CD14-positive monocyte (primary cell): ENCODE measurements around the gene CFLAR. TPM values are rescaled to one million over a fixed set of nuclear protein-coding genes. Genes with fewer than 3 reads are reported as not detected.

ENCODE experiments used
- DNase-seq, 3 donors: peaks; one replicate each; pipeline ENCODE4 v3.0.0-alpha.2; 2011 to 2022
- H2AFZ ChIP-seq: 2 replicates; pipeline ENCODE4 v1.6.0; 2012; ENCODE audit warnings: mild to moderate bottlenecking, low read depth, low read length, inconsistent platforms; ENCODE audit not compliant: insufficient read depth, poor library complexity, severe bottlenecking
- H3K27ac ChIP-seq, 2 donors: 1 replicate in 1 of 2; 2 replicates in 1 of 2; pipeline ENCODE4 v1.5.1; 2012 to 2013; ENCODE audit warnings: low read length in 2 of 2, control low read depth in 1 of 2, inconsistent platforms in 1 of 2, low read depth in 1 of 2, mild to moderate bottlenecking in 1 of 2
- H3K27me3 ChIP-seq, 2 donors: one replicate each; pipeline versions ENCODE4 v1.6.0 to v1.6.1; 2011 to 2013; ENCODE audit warnings: low read length in 2 of 2; ENCODE audit not compliant: control insufficient read depth in 2 of 2, insufficient read depth in 2 of 2
- H3K36me3 ChIP-seq, 2 donors: replicated peaks in 1 of 2; 1 replicate in 1 of 2; 2 replicates in 1 of 2; pipeline versions ENCODE4 v1.5.1 to v1.6.1; 2012 to 2013; ENCODE audit warnings: low read length in 2 of 2, control low read depth in 1 of 2, inconsistent platforms in 1 of 2, mild to moderate bottlenecking in 1 of 2; ENCODE audit not compliant: insufficient read depth in 2 of 2, control insufficient read depth in 1 of 2
- H3K4me1 ChIP-seq, 2 donors: 1 replicate in 1 of 2; 2 replicates in 1 of 2; pipeline versions ENCODE4 v1.5.1 to v1.6.1; 2012 to 2013; ENCODE audit warnings: low read length in 2 of 2, control low read depth in 1 of 2, inconsistent platforms in 1 of 2, mild to moderate bottlenecking in 1 of 2, moderate library complexity in 1 of 2; ENCODE audit not compliant: insufficient read depth in 2 of 2, control insufficient read depth in 1 of 2
- H3K4me2 ChIP-seq: replicated peaks from 2 replicates; pipeline ENCODE3; 2012; ENCODE audit warnings: low read length, moderate library complexity, mild to moderate bottlenecking; ENCODE audit not compliant: poor library complexity, severe bottlenecking; ENCODE audit errors: extremely low read depth
- H3K4me3 ChIP-seq, 3 experiments: fragments of 200-600 bp in 1 of 3; sonication (generic) in 1 of 3; replicated peaks in 1 of 3; 1 replicate in 2 of 3; 2 replicates in 1 of 3; pipeline ENCODE4 v1.5.1; 2011 to 2013; ENCODE audit warnings: low read length in 3 of 3, mild to moderate bottlenecking in 3 of 3, control low read depth in 2 of 3, low read depth in 2 of 3, inconsistent platforms in 1 of 3, moderate library complexity in 1 of 3
- H3K79me2 ChIP-seq: 2 replicates; pipeline ENCODE4 v1.6.0; 2012; ENCODE audit warnings: mild to moderate bottlenecking, control low read depth, inconsistent platforms, low read length, moderate library complexity; ENCODE audit not compliant: insufficient read depth
- H3K9ac ChIP-seq: 2 replicates; pipeline ENCODE4 v1.6.0; 2017; ENCODE audit warnings: low read length, mild to moderate bottlenecking; ENCODE audit not compliant: insufficient read depth, poor library complexity, severe bottlenecking
- H3K9me3 ChIP-seq, 2 donors: replicated peaks in 1 of 2; 1 replicate in 1 of 2; 2 replicates in 1 of 2; pipeline versions ENCODE4 v1.5.1 to v1.6.1; 2012 to 2013; ENCODE audit warnings: low read length in 2 of 2, control low read depth in 1 of 2; ENCODE audit not compliant: control insufficient read depth in 1 of 2, insufficient read depth in 1 of 2
- H4K20me1 ChIP-seq: 2 replicates; pipeline ENCODE4 v1.6.0; 2012; ENCODE audit warnings: mild to moderate bottlenecking, low read length, control low read depth, moderate library complexity; ENCODE audit not compliant: insufficient read depth
- H3K27ac Mint-ChIP-seq, 7 donors: one replicate each; pipeline ENCODE4 v1.8.0; 2020; ENCODE audit warnings: mild to moderate bottlenecking in 7 of 7, mixed read lengths in 7 of 7, moderate library complexity in 6 of 7, inconsistent platforms in 2 of 7
- H3K27me3 Mint-ChIP-seq, 3 donors: one replicate each; pipeline ENCODE4 v1.8.0; 2021 to 2022; ENCODE audit warnings: low read depth in 3 of 3, mild to moderate bottlenecking in 3 of 3, mixed read lengths in 3 of 3, moderate library complexity in 3 of 3, inconsistent platforms in 1 of 3
- H3K36me3 Mint-ChIP-seq, 2 donors: one replicate each; pipeline ENCODE4 v1.8.0; 2020; ENCODE audit warnings: mixed read lengths in 2 of 2, inconsistent platforms in 1 of 2, mild to moderate bottlenecking in 1 of 2
- H3K4me1 Mint-ChIP-seq: one replicate; pipeline ENCODE4 v1.8.0; 2020; ENCODE audit warnings: mild to moderate bottlenecking, mixed read lengths
- H3K4me3 Mint-ChIP-seq, 2 donors: one replicate each; pipeline ENCODE4 v1.8.0; 2020; ENCODE audit warnings: mild to moderate bottlenecking in 2 of 2, mixed read lengths in 2 of 2, moderate library complexity in 1 of 2
- H3K9me3 Mint-ChIP-seq, 7 donors: one replicate each; pipeline ENCODE4 v1.8.0; 2020 to 2022; ENCODE audit warnings: mixed read lengths in 7 of 7, mild to moderate bottlenecking in 6 of 7, moderate library complexity in 6 of 7, inconsistent platforms in 2 of 7
- CTCF ChIP-seq: fragments of 200-600 bp; IDR thresholded peaks from one replicate; pipeline ENCODE4 v1.8.0; 2022; ENCODE audit warnings: antibody characterized with exemption, mild to moderate bottlenecking
- WGBS: methylation state at CpG from one replicate; pipeline ENCODE4 v1.1.5; 2013; ENCODE audit warnings: missing lambda C conversion rate; ENCODE audit not compliant: insufficient coverage; 5-methylcytosine and 5-hydroxymethylcytosine counted together
- intact Hi-C, 2 donors: fragments of 100-400 bp; cut with micrococcal nuclease; formaldehyde crosslinking; loops; one replicate each; pipeline versions ENCODE4 v1.15.0 to v1.15.1; 2023
- polyA plus RNA-seq, 3 donors: library from polyadenylated mRNA; depleted of rRNA in 1 of 3; unstranded in 2 of 3; stranded (reverse) in 1 of 3; fragments of 300-500 nt in 2 of 3; fragments of >200 nt in 1 of 3; fragmentation: Illumina TruSeq in 2 of 3; gene quantifications; 1 replicate in 2 of 3; 2 replicates in 1 of 3; pipeline ENCODE4 v1.2.3, GENCODE V29; 2012 to 2021

CFLAR gene
- polyA plus RNA-seq, 3 donors: 79.4 to 149 (median 79.5) TPM

- peaks cover 15% of the 10 kb centered on the region for H3K4me1 Mint-ChIP-seq
Measured at GRCh38 chr2:201137505-201138400, 21.8 kb downstream of the CFLAR start.

More at GRCh38 chr2:201137505-201138400, 21.8 kb downstream of the CFLAR start:
- H3K27ac Mint-ChIP-seq: peak overlapping the region in 5 of 7 donors; percentile 12 to 77 (median 55)
- no peak overlapping the region for H3K4me3 Mint-ChIP-seq
- H3K79me2 ChIP-seq: peaks cover 94% of the 10 kb centered on the region
- H3K9me3 ChIP-seq: no peaks in the 10 kb centered on the region
- no peak overlapping the region for H2AFZ ChIP-seq
- DNase-seq: no peak
- H3K36me3 ChIP-seq: peaks cover 82 to 88% of the 10 kb centered on the region in 2 donors
- H3K27me3 ChIP-seq: no peaks in the 10 kb centered on the region
- H3K4me2 ChIP-seq: no peak overlapping the region
- H3K9ac ChIP-seq: no peak overlapping the region
- H3K27ac ChIP-seq: no peak overlapping the region
- TF ChIP-seq CTCF: no peak
- H3K27me3 Mint-ChIP-seq: peaks cover 0 to 2% (median 0%) of the 10 kb centered on the region in 3 donors
- intact Hi-C loops: no loop called here
- WGBS: 97% methylated on average over 23 of the region's 28 CpGs
- H3K4me1 ChIP-seq: peaks cover 4 to 15% of the 10 kb centered on the region in 2 donors
- H3K36me3 Mint-ChIP-seq: peaks cover 80 to 87% of the 10 kb centered on the region in 2 donors
- peaks cover 98% of the 10 kb centered on the region for H4K20me1 ChIP-seq
- H3K4me3 ChIP-seq: no peak overlapping the region
- peaks cover 0 to 2% (median 0%) of the 10 kb centered on the region in 7 donors for H3K9me3 Mint-ChIP-seq
